ENCODE results near the gene EYA2. TPM values are rescaled to one million over a fixed set of nuclear protein-coding genes. Genes with fewer than 3 reads are reported as not detected.
"Not testable (repeated sequence)": the region's sequence is repeated elsewhere in the genome, so short reads cannot be mapped to it uniquely, and the experiment has no call there.

The EYA2 gene
- total RNA-seq, 4 donors from 2014 or later: 9.7 to 22.1 (median 14.3) TPM

DNA sequence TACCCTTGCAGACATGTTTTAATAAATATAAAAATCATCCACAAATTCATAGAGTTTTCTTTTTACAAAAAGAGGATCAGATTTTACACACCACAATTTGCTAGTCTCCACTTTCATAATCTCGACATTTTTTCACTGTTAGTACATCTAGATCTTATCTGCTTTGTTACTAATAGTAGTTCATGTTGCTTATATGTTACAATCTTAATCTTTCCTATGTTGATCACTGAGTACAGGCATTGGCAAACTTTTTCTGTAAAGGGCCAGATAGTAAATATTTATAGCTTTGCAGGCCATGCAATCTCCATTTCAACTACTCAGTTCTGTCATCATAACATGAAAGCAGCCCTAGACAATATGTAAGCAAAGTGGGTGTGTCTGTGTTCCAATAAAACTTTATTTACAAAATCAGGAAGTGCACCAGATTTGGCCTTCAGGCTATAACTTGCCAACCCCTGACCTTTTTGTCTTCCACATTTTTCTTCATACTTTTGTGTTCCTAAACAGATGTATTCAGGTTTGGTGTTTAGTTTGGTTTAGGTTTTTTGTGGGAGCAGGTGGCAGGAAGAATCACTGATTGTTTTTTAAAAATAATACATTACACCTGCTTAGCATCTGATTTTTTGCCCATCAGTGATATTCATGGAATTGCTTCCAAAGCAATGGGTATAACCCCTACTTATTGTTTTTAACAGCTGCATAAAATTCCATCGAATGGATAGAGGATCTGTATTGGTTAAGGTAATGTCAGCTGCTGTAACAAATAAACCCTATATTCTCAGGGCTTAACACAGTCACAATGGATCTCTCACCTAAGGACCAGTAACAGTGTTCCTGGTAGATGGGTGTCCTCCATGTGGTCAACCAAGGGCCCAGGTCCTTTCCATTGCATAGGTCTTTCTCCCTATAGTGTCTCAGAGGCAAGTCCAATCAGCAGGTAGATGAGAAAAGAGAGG is 61.2 kb downstream of the EYA2 start:
- TF ChIP-seq, protein P1, sequence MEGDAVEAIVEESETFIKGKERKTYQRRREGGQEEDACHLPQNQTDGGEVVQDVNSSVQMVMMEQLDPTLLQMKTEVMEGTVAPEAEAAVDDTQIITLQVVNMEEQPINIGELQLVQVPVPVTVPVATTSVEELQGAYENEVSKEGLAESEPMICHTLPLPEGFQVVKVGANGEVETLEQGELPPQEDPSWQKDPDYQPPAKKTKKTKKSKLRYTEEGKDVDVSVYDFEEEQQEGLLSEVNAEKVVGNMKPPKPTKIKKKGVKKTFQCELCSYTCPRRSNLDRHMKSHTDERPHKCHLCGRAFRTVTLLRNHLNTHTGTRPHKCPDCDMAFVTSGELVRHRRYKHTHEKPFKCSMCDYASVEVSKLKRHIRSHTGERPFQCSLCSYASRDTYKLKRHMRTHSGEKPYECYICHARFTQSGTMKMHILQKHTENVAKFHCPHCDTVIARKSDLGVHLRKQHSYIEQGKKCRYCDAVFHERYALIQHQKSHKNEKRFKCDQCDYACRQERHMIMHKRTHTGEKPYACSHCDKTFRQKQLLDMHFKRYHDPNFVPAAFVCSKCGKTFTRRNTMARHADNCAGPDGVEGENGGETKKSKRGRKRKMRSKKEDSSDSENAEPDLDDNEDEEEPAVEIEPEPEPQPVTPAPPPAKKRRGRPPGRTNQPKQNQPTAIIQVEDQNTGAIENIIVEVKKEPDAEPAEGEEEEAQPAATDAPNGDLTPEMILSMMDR (IDR thresholded peaks at IDR 0.05): no peak
- no peak for TF ChIP-seq POLR2A (IDR thresholded peaks at IDR 0.05)
- WGBS, 2 donors: 69 to 88% methylated on average over 2 of the region's 2 CpGs
- Histone ChIP-seq H3K4me1 (peaks cover 0 to 29% (median 5%) of the 10 kb centered on the region in 3 donors), H3K4me3 (no peak overlapping the region), H3K27me3 (peaks cover 0 to 2% (median 0%) of the 10 kb centered on the region in 4 donors), H3K9me3 (peaks cover 0 to 9% (median 0%) of the 10 kb centered on the region in 3 donors), H3K27ac (no peak overlapping the region), H3K36me3 (no peaks in the 10 kb centered on the region)
- intact Hi-C loops (cut with DNase I): no loop called here
- no peak for DNase-seq

DNA sequence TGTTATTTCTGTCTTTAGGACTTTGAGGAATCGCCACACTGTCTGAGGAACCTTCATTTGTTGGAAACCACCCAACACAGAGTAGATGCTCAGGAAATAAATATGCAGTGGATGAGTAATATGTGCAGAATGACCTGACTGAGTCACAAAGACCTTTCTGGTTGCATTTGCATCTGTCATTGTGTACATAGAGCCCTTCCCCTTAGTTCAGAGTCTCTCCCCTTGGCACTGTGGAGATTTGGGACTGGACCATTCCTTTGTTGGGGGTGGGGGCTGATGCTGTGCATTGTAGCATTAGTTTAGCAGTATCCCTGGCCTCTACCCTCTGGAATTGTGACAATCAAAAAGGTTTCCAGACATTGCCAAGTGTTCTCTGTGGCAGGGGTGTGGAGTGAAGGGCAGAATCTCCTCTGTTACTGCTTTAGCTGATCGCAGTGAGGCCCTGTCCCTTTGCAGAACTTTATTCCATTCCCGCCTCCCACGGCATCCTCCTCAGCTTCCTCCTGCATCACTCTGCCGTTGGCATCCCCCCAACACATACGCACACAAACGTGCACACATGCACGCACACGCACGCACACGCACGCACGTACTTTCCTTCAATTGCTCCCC is 64.5 kb downstream of the EYA2 start:
- H3K9me3 ChIP-seq: peaks cover 0 to 9% (median 0%) of the 10 kb centered on the region in 3 donors
- intact Hi-C loops (cut with DNase I): no loop called here
- DNase-seq: no peak
- peaks cover 7 to 35% (median 18%) of the 10 kb centered on the region in 3 donors for H3K4me1 ChIP-seq
- peaks cover 0 to 4% (median 0%) of the 10 kb centered on the region in 4 donors for H3K27me3 ChIP-seq
- no peak overlapping the region for H3K4me3 ChIP-seq
- WGBS, 2 donors: 17 to 54% methylated on average over 13 of the region's 13 CpGs
- peak overlapping the region; percentile 10 to 75 (median 50) for H3K27ac ChIP-seq
- no peaks in the 10 kb centered on the region for H3K36me3 ChIP-seq
- no peak for TF ChIP-seq POLR2A (IDR thresholded peaks at IDR 0.05)
- TF ChIP-seq, protein P1 (IDR thresholded peaks at IDR 0.05): no peak

DNA sequence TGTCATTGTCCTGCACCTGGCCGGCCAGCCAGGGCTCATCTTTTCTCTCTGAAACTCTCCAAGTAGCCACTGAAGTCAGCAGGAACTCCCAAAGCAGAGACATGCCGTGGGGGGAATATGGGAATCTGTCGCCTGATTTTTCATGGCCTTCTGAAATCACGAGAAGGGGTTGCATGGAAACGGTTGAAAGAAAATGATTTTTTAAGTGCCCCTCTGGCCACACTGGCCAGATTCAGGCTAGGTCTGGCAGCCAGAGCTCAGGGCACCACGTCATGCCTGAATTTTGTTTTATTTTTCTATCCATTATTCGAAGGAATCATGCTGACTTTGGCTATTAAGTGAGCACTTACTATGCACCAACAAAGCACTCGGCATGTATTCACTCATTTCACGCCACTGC is 65.2 kb downstream of the EYA2 start:
- Histone ChIP-seq H3K9me3 (peaks cover 0 to 9% (median 0%) of the 10 kb centered on the region in 3 donors), H3K36me3 (no peaks in the 10 kb centered on the region), H3K4me1 (peaks cover 12 to 41% (median 22%) of the 10 kb centered on the region in 3 donors), H3K4me3 (no peak overlapping the region), H3K27me3 (peaks cover 0 to 4% (median 0%) of the 10 kb centered on the region in 4 donors), H3K27ac (peak overlapping the region; percentile 10 to 75 (median 50))
- no peak for DNase-seq
- WGBS, 2 donors: 85 to 86% methylated on average over 6 to 9 of the region's 9 CpGs
- intact Hi-C loops (cut with DNase I): no loop called here
- TF ChIP-seq POLR2A (IDR thresholded peaks at IDR 0.05): no peak
- TF ChIP-seq, protein P1 (IDR thresholded peaks at IDR 0.05): no peak

DNA sequence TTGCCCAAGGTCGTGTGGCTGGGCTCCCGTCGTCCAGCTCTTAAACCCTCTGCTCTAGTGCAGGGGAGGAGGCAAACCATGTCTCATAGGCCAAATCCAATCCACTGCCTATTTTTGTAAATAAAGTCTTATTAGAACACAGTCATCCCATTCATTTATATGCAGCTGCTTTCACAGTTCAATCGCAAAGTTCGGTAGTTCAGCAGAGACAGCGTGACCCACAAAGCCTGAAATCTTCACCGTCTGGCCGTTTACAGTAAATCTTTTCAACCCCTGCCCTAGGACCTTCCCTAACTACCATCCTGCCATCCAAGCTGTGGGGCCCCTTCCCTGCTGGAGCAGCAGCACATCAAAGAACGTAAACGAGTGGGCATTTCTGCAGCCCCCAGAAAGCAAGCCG is 65.9 kb downstream of the EYA2 start:
- Histone ChIP-seq H3K4me1 (peaks cover 18 to 48% (median 26%) of the 10 kb centered on the region in 3 donors), H3K4me3 (no peak overlapping the region), H3K36me3 (no peaks in the 10 kb centered on the region), H3K27me3 (peaks cover 0 to 4% (median 0%) of the 10 kb centered on the region in 4 donors), H3K9me3 (peaks cover 0 to 9% (median 0%) of the 10 kb centered on the region in 3 donors), H3K27ac (no peak overlapping the region)
- no peak for DNase-seq
- WGBS, 2 donors: 77 to 87% methylated on average over 8 to 11 of the region's 11 CpGs
- TF ChIP-seq, protein P1 (IDR thresholded peaks at IDR 0.05): no peak
- no peak for TF ChIP-seq POLR2A (IDR thresholded peaks at IDR 0.05)
- intact Hi-C loops (cut with DNase I): no loop called here

DNA sequence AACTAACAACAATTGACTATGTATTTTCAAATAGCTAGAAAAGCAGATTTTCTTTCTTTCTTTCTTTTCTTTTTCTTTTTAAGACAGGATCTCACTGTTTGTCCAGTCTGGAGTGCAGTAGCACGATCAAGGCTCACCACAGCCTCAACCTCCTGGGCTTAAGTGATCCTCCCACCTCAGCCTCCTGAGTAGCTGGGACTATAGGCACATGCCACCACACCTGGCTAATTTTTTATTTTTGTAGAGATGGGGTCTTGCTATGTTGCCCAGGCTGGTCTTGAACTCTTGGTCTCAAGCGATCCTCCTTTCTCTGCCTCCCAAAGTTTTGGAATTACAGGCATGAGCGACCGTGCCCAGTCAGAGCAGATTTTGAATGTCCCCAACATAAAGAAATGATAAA is 67.3 kb downstream of the EYA2 start:
- H3K36me3 ChIP-seq; H3K9me3 ChIP-seq; H3K27me3 ChIP-seq; intact Hi-C loops (cut with DNase I); H3K4me3 ChIP-seq; DNase-seq; H3K27ac ChIP-seq: not testable (repeated sequence)
- 91 to 93% methylated on average over 4 of the region's 4 CpGs for WGBS, 2 donors
- peaks cover 18 to 63% (median 29%) of the 10 kb centered on the region in 3 donors for H3K4me1 ChIP-seq
